ENCODE results near the gene EBF3. TPM values are rescaled to one million over a fixed set of nuclear protein-coding genes. Genes with fewer than 3 reads are reported as not detected.

EBF3 gene
- total RNA-seq, 2 experiments from 2014 or later, result not detected

DNA sequence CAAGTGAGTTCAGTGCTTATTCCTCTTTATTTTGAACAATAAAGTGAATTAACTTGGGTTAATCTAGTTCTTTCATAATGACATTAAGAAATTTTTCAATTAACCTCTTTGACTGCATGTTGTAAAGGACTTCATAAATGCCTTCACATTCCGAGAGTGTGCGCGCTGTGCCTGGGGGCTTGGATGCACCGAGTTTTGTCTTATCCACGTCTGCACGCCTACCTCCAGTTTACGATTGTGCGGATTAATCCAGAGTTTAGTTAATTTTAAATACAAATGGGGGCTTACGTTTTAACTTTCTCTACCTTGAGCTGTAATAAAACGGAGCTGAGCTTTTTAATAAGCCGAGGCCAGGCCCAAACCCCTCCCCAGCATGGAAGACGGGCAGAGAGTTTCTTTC is 120.4 kb downstream of the EBF3 start:
- no peak for ATAC-seq (ENCODE audit: poor library complexity)
- Histone ChIP-seq H3K4me3 (ENCODE audit: low read length) (no peak overlapping the region), H3K4me1 (ENCODE audit: insufficient read depth, low read length) (no peaks in the 10 kb centered on the region), H3K9me3 (ENCODE audit: control insufficient read depth in 1 of 2, insufficient read depth in 1 of 2, low read length in 2 of 2) (peaks cover 0 to 31% of the 10 kb centered on the region in 2 experiments), H3K27me3 (ENCODE audit: control insufficient read depth in 1 of 2, insufficient read depth in 2 of 2, low read length in 2 of 2) (no peaks in the 10 kb centered on the region), H3K27ac (ENCODE audit: low read depth in 1 of 2, low read length in 2 of 2) (no peak overlapping the region), H3K36me3 (ENCODE audit: insufficient read depth, low read length) (no peaks in the 10 kb centered on the region)
- ChIA-PET POLR2A (no interaction called here), CTCF (no interaction called here)
- DNase-seq, result no peak
- Mint-ChIP-seq H3K9me3 (no peaks in the 10 kb centered on the region), H3K36me3 (ENCODE audit: low read depth) (no peaks in the 10 kb centered on the region), H3K4me1 (ENCODE audit: low read depth) (no peaks in the 10 kb centered on the region), H3K27me3 (no peaks in the 10 kb centered on the region), H3K27ac (no peak overlapping the region), H3K4me3 (no peak overlapping the region)
- intact Hi-C loops (cut with DNase I, micrococcal nuclease), result no loop called here
- TF ChIP-seq, protein P1, sequence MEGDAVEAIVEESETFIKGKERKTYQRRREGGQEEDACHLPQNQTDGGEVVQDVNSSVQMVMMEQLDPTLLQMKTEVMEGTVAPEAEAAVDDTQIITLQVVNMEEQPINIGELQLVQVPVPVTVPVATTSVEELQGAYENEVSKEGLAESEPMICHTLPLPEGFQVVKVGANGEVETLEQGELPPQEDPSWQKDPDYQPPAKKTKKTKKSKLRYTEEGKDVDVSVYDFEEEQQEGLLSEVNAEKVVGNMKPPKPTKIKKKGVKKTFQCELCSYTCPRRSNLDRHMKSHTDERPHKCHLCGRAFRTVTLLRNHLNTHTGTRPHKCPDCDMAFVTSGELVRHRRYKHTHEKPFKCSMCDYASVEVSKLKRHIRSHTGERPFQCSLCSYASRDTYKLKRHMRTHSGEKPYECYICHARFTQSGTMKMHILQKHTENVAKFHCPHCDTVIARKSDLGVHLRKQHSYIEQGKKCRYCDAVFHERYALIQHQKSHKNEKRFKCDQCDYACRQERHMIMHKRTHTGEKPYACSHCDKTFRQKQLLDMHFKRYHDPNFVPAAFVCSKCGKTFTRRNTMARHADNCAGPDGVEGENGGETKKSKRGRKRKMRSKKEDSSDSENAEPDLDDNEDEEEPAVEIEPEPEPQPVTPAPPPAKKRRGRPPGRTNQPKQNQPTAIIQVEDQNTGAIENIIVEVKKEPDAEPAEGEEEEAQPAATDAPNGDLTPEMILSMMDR (IDR thresholded peaks at IDR 0.05), result no peak

DNA sequence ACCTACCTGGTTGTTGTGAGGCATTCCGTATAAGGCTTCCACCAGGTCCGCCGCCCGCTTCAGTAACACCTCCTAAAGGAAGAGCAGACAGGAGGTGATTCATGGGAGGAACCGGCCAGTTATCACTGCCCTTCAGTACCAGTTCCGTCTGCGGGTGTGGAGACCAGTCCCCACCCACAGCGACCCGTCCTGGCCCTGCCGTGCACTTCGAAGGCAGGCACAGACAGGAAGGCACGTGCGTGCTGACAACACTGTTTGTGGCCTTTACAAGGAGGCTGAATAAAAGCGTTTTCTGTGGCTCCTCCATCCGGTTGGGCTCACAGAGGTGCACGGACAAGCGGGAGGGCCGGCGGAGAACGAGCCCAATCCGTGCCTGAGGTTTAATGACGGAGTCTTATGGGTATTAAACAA is 120.9 kb downstream of the EBF3 start:
- Mint-ChIP-seq H3K27me3 (no peaks in the 10 kb centered on the region), H3K4me1 (ENCODE audit: low read depth) (no peaks in the 10 kb centered on the region), H3K9me3 (no peaks in the 10 kb centered on the region), H3K27ac (no peak overlapping the region), H3K4me3 (no peak overlapping the region), H3K36me3 (ENCODE audit: low read depth) (no peaks in the 10 kb centered on the region)
- ChIA-PET CTCF (no interaction called here), POLR2A (no interaction called here)
- peaks cover 0 to 35% of the 10 kb centered on the region in 2 experiments for H3K9me3 ChIP-seq (ENCODE audit: control insufficient read depth in 1 of 2, insufficient read depth in 1 of 2, low read length in 2 of 2)
- TF ChIP-seq, protein P1 (IDR thresholded peaks at IDR 0.05), result no peak
- no peaks in the 10 kb centered on the region for H3K27me3 ChIP-seq (ENCODE audit: control insufficient read depth in 1 of 2, insufficient read depth in 2 of 2, low read length in 2 of 2)
- ATAC-seq (ENCODE audit: poor library complexity) (no peak), DNase-seq (no peak)
- intact Hi-C loops (cut with DNase I, micrococcal nuclease), result no loop called here
- H3K36me3 ChIP-seq (ENCODE audit: insufficient read depth, low read length), result no peaks in the 10 kb centered on the region
- H3K27ac ChIP-seq (ENCODE audit: low read depth in 1 of 2, low read length in 2 of 2), result no peak overlapping the region
- H3K4me1 ChIP-seq (ENCODE audit: insufficient read depth, low read length), result no peaks in the 10 kb centered on the region
- H3K4me3 ChIP-seq (ENCODE audit: low read length), result no peak overlapping the region

DNA sequence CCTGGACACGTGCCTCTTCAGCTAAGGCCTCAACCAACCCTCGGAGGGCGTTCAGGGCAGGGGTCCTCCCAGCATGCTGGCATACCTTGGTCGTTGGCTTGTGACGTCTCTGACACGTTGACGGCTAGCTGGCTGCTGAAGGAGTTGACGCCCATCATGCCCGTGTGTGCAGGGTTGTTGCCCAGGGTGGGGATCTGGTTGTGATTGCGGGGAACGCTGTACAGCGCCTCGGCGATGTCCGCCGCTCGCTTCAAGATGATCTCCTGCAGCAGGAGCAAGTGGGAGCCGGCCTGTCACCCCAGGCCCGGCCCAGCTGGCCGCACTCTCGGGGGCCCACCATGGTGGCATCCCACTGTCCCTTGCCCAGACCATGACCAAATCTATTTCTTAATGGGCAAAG is 122.0 kb downstream of the EBF3 start:
- Histone ChIP-seq H3K36me3 (ENCODE audit: insufficient read depth, low read length) (no peaks in the 10 kb centered on the region), H3K27me3 (ENCODE audit: control insufficient read depth in 1 of 2, insufficient read depth in 2 of 2, low read length in 2 of 2) (no peaks in the 10 kb centered on the region), H3K9me3 (ENCODE audit: control insufficient read depth in 1 of 2, insufficient read depth in 1 of 2, low read length in 2 of 2) (peaks cover 0 to 39% of the 10 kb centered on the region in 2 experiments), H3K27ac (ENCODE audit: low read depth in 1 of 2, low read length in 2 of 2) (no peak overlapping the region), H3K4me1 (ENCODE audit: insufficient read depth, low read length) (no peaks in the 10 kb centered on the region), H3K4me3 (ENCODE audit: low read length) (no peak overlapping the region)
- DNase-seq (no peak), ATAC-seq (ENCODE audit: poor library complexity) (no peak)
- intact Hi-C loops (cut with DNase I, micrococcal nuclease), result no loop called here
- Mint-ChIP-seq H3K4me1 (ENCODE audit: low read depth) (no peaks in the 10 kb centered on the region), H3K9me3 (no peaks in the 10 kb centered on the region), H3K27me3 (no peaks in the 10 kb centered on the region), H3K36me3 (ENCODE audit: low read depth) (no peaks in the 10 kb centered on the region), H3K4me3 (no peak overlapping the region), H3K27ac (no peak overlapping the region)
- POLR2A ChIA-PET, result no interaction called here
- TF ChIP-seq, protein P1 (IDR thresholded peaks at IDR 0.05), result no peak
- CTCF ChIA-PET, result no interaction called here
